Thyroid gland (tissue), 4 donors: ENCODE measurements around the gene MEGF6.

Experiments
- CTCF ChIP-seq, 6 experiments: fragments of 200-600 bp in 3 of 6; fragments of 450-650 bp in 3 of 6; sonication (generic) in 3 of 6; IDR thresholded peaks; one replicate each; pipeline ENCODE4 v1.5.1; 2016 to 2019; ENCODE audit warnings: antibody characterized with exemption in 6 of 6, mild to moderate bottlenecking in 2 of 6, inconsistent platforms in 1 of 6, moderate library complexity in 1 of 6
- POLR2A ChIP-seq, 2 donors: fragments of 450-650 bp; IDR thresholded peaks; one replicate each; pipeline ENCODE4 v1.6.1; 2017; ENCODE audit warnings: antibody characterized with exemption in 2 of 2, mild to moderate bottlenecking in 2 of 2, moderate library complexity in 1 of 2

GRCh38 chr1:3577711-3578432 is 33.4 kb downstream of the MEGF6 start:
- no peak for TF ChIP-seq CTCF (IDR thresholded peaks at IDR 0.05)
- no peak for TF ChIP-seq POLR2A (IDR thresholded peaks at IDR 0.05)
